Measurements from ENCODE around the gene TMEM35A.

The TMEM35A gene

GRCh38 chrX:101079736-101080270, 1.1 kb downstream of the TMEM35A start:
- H3K9me3 ChIP-seq (ENCODE audit: control insufficient read depth in 2 of 2, low read length in 2 of 2) = no peaks in the 10 kb centered on the region
- H3K4me3 ChIP-seq (ENCODE audit: low read length in 2 of 2) = peak overlapping the region; percentile 79 to 89
- H3K27me3 ChIP-seq (ENCODE audit: control insufficient read depth in 1 of 2, insufficient read depth in 2 of 2, low read length in 2 of 2) = peaks cover 0 to 8% of the 10 kb centered on the region in 2 donors
- H3K27ac ChIP-seq (ENCODE audit: low read length) = peak overlapping the region; percentile 66
- no peaks in the 10 kb centered on the region for H3K4me1 ChIP-seq (ENCODE audit: control insufficient read depth, insufficient read depth, low read length)
- peak overlapping the region; percentile 68 to 69 for H3K9ac ChIP-seq (ENCODE audit: low read length in 2 of 2)
- H3K36me3 ChIP-seq (ENCODE audit: control insufficient read depth in 2 of 2, insufficient read depth in 2 of 2, low read length in 2 of 2) = no peaks in the 10 kb centered on the region

- Histone ChIP-seq H3K9ac (ENCODE audit: low read length in 2 of 2) (peak overlapping the region in 1 of 2 donors; percentile 69), H3K27me3 (ENCODE audit: control insufficient read depth in 1 of 2, insufficient read depth in 2 of 2, low read length in 2 of 2) (peaks cover 0 to 8% of the 10 kb centered on the region in 2 donors), H3K27ac (ENCODE audit: low read length) (peak overlapping the region; percentile 66), H3K4me3 (ENCODE audit: low read length in 2 of 2) (peak overlapping the region; percentile 79 to 89), H3K9me3 (ENCODE audit: control insufficient read depth in 2 of 2, low read length in 2 of 2) (no peaks in the 10 kb centered on the region), H3K36me3 (ENCODE audit: control insufficient read depth in 2 of 2, insufficient read depth in 2 of 2, low read length in 2 of 2) (no peaks in the 10 kb centered on the region), H3K4me1 (ENCODE audit: control insufficient read depth, insufficient read depth, low read length) (no peaks in the 10 kb centered on the region)
Measured at GRCh38 chrX:101080326-101081124, 1.8 kb downstream of the TMEM35A start.

DNA sequence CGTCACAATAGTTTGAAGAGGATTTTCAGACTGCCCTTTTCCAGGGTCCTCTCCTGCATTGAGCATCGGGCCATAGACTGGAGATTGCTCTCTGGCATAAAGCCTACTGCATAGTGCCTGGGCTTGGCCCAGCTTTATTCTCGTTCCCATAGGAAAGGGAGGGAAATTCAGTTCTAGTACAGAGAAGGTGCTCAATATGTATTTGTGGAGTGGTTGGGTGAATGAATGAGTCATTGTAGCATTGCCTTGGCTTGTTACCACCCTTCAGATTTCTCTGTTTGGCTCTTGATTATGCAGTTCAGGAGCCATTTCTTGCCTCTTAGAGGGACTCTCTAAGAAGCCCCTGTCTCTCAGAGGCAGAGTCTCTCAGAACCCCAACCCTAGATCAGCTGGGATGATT, 2.6 kb downstream of the TMEM35A start:
- Histone ChIP-seq H3K9me3 (ENCODE audit: control insufficient read depth in 2 of 2, low read length in 2 of 2) (no peaks in the 10 kb centered on the region), H3K36me3 (ENCODE audit: control insufficient read depth in 2 of 2, insufficient read depth in 2 of 2, low read length in 2 of 2) (no peaks in the 10 kb centered on the region), H3K4me1 (ENCODE audit: control insufficient read depth, insufficient read depth, low read length) (no peaks in the 10 kb centered on the region), H3K27me3 (ENCODE audit: control insufficient read depth in 1 of 2, insufficient read depth in 2 of 2, low read length in 2 of 2) (peaks cover 0 to 8% of the 10 kb centered on the region in 2 donors), H3K27ac (ENCODE audit: low read length) (no peak overlapping the region), H3K4me3 (ENCODE audit: low read length in 2 of 2) (peak overlapping the region; percentile 79 to 89), H3K9ac (ENCODE audit: low read length in 2 of 2) (no peak overlapping the region)

DNA sequence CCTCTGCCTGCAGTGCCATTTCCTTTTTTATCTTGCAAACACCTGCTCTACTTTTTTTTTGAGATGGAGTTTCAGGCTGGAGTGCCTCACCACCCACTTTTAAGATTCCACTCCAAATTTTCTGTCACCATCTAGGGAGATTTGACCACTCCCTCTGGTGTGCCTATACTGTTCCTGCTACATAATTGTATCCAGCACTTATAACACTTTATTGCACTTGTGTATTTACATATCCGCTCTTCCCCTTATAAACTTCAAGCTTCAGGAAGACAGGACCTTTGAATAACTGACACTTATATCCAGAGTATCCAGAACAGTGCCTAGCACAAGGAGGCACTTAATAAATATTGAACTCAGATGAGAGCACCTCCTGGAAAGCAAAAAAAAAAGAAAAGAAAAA, 13.1 kb downstream of the TMEM35A start:
- no peak overlapping the region for H3K9ac ChIP-seq (ENCODE audit: low read length in 2 of 2)
- no peaks in the 10 kb centered on the region for H3K36me3 ChIP-seq (ENCODE audit: control insufficient read depth in 2 of 2, insufficient read depth in 2 of 2, low read length in 2 of 2)
- H3K27ac ChIP-seq (ENCODE audit: low read length) = no peak overlapping the region
- H3K4me1 ChIP-seq (ENCODE audit: control insufficient read depth, insufficient read depth, low read length) = no peaks in the 10 kb centered on the region
- no peaks in the 10 kb centered on the region for H3K27me3 ChIP-seq (ENCODE audit: control insufficient read depth in 1 of 2, insufficient read depth in 2 of 2, low read length in 2 of 2)
- H3K9me3 ChIP-seq (ENCODE audit: control insufficient read depth in 2 of 2, low read length in 2 of 2) = no peaks in the 10 kb centered on the region
- H3K4me3 ChIP-seq (ENCODE audit: low read length in 2 of 2) = no peak overlapping the region

DNA sequence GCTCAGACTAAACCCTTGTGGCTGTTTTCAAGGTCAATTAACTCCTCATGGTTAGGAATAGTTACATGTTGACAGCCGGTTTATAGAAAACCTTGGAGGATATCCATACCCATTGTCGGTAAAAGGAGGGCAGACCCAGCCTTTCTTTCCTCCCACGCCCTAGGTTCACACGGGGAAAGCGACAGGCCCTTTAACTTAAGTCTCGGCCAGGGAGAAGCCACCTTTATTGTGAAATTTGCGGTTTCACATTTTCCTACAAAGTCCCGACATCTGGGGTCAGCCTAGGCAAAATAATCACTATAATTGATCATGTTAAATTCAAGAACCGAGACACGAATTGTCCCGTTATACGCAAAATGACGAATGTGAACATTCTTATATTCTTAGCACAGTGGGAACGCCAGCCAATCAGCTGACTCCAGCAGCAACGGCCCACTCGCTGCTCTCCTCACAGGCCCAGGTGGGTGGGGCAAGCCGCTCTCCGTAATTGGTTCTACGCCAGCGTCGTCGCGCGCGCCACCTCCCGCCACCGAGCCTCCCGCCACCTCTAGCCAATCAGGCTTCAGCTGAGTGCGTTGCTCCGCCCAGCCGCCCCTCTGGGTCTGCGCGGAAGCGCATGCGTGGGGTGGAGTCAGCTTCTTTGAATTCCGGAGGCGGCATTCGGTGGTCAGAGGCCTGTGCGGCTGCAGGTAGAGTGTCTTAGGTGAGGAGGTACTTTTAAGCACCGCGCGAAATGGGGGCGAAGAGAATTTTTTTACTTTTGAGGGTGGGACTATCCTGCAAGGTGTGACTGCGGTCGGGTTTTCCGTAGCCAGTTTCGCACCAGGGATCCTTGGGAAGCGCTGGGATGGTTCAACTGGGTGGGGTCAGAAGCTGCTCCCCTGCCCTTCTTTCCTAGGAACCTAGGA, 19.1 kb downstream of the TMEM35A start, which contains the start of gene CENPI:
Gene CENPI (plus strand): TSS at position 659 of the 908 bp plus-strand sequence. CDS start 2,867 bp downstream, outside the sequence.
- Histone ChIP-seq H3K9me3 (ENCODE audit: control insufficient read depth in 2 of 2, low read length in 2 of 2) (no peaks in the 10 kb centered on the region), H3K9ac (ENCODE audit: low read length in 2 of 2) (peak within 1 kb of the TSS; percentile 73 to 88), H3K27me3 (ENCODE audit: control insufficient read depth in 1 of 2, insufficient read depth in 2 of 2, low read length in 2 of 2) (no peaks in the 10 kb centered on the region), H3K27ac (ENCODE audit: low read length) (peak within 1 kb of the TSS; percentile 85), H3K36me3 (ENCODE audit: control insufficient read depth in 2 of 2, insufficient read depth in 2 of 2, low read length in 2 of 2) (no peaks in the 10 kb centered on the region), H3K4me1 (ENCODE audit: control insufficient read depth, insufficient read depth, low read length) (no peaks in the 10 kb centered on the region), H3K4me3 (ENCODE audit: low read length in 2 of 2) (peak within 1 kb of the TSS; percentile 61 to 70)

DNA sequence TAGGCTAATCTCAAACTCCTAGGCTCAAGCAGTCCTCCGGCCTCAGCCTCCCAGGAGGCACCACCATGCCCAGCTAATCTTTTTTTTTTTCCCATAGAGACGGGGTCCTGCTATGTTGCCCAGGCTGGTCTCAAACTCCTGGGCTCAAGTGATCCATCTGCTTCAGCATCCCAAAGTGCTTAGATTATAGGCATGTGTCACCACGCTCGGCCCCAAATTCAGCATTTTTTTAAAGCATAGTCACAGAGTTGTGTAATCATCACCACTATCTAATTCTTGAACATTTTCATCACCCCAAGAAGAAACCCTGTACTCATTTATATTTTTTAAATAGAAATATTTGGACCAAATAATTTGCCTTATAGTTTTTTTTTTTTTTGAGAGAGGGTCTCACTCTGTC, 29.6 kb downstream of the TMEM35A start:
- peaks cover 0 to 2% of the 10 kb centered on the region in 2 donors for H3K27me3 ChIP-seq (ENCODE audit: control insufficient read depth in 1 of 2, insufficient read depth in 2 of 2, low read length in 2 of 2)
- no peaks in the 10 kb centered on the region for H3K4me1 ChIP-seq (ENCODE audit: control insufficient read depth, insufficient read depth, low read length)
- H3K27ac ChIP-seq (ENCODE audit: low read length) = no peak overlapping the region
- no peak overlapping the region for H3K4me3 ChIP-seq (ENCODE audit: low read length in 2 of 2)
- no peaks in the 10 kb centered on the region for H3K9me3 ChIP-seq (ENCODE audit: control insufficient read depth in 2 of 2, low read length in 2 of 2)
- no peaks in the 10 kb centered on the region for H3K36me3 ChIP-seq (ENCODE audit: control insufficient read depth in 2 of 2, insufficient read depth in 2 of 2, low read length in 2 of 2)
- H3K9ac ChIP-seq (ENCODE audit: low read length in 2 of 2) = no peak overlapping the region

GRCh38 chrX:101117701-101118100, 39.0 kb downstream of the TMEM35A start:
- Histone ChIP-seq H3K9me3 (ENCODE audit: control insufficient read depth in 2 of 2, low read length in 2 of 2) (no peaks in the 10 kb centered on the region), H3K9ac (ENCODE audit: low read length in 2 of 2) (no peak overlapping the region), H3K36me3 (ENCODE audit: control insufficient read depth in 2 of 2, insufficient read depth in 2 of 2, low read length in 2 of 2) (no peaks in the 10 kb centered on the region), H3K27ac (ENCODE audit: low read length) (no peak overlapping the region), H3K4me1 (ENCODE audit: control insufficient read depth, insufficient read depth, low read length) (no peaks in the 10 kb centered on the region), H3K4me3 (ENCODE audit: low read length in 2 of 2) (no peak overlapping the region), H3K27me3 (ENCODE audit: control insufficient read depth in 1 of 2, insufficient read depth in 2 of 2, low read length in 2 of 2) (no peaks in the 10 kb centered on the region)

DNA sequence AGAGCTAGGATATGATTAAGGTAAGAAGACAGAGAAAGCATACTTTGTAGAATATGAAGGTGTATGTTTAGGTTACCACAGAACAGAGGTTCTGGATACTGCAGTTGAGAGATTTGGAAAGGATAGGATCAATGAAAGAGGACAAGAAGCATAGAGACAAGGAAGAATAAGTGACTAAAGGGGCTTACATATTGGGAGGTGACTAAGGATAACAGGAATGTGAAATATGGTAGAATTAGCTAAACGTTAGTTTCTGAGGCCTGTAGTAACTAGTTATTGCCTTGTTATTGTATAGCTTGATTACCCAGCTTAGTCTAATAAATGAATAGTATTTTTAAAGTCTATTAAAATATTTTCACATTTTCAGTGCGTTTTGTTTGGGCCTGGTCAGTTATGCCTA, 57.6 kb downstream of the TMEM35A start:
- H3K27me3 ChIP-seq (ENCODE audit: control insufficient read depth in 1 of 2, insufficient read depth in 2 of 2, low read length in 2 of 2) = no peaks in the 10 kb centered on the region
- no peak overlapping the region for H3K27ac ChIP-seq (ENCODE audit: low read length)
- no peaks in the 10 kb centered on the region for H3K9me3 ChIP-seq (ENCODE audit: control insufficient read depth in 2 of 2, low read length in 2 of 2)
- H3K36me3 ChIP-seq (ENCODE audit: control insufficient read depth in 2 of 2, insufficient read depth in 2 of 2, low read length in 2 of 2) = no peaks in the 10 kb centered on the region
- H3K9ac ChIP-seq (ENCODE audit: low read length in 2 of 2) = no peak overlapping the region
- no peaks in the 10 kb centered on the region for H3K4me1 ChIP-seq (ENCODE audit: control insufficient read depth, insufficient read depth, low read length)
- H3K4me3 ChIP-seq (ENCODE audit: low read length in 2 of 2) = no peak overlapping the region
